GM13977 (cell line): ENCODE results near the gene ZNF273.
A peak's percentile ranks its signal among the peaks of the same experiment; 100 is the strongest.

Experiments used
- DNase-seq: peaks from one replicate; pipeline ENCODE4 v3.0.0; 2012; ENCODE audit warnings: low spot score
- CTCF ChIP-seq: IDR thresholded peaks from 2 replicates; pipeline ENCODE4 v1.5.1; 2012; ENCODE audit warnings: mild to moderate bottlenecking, control low read depth; ENCODE audit not compliant: insufficient read depth; ENCODE audit errors: extremely low read depth, missing control alignments
- in situ Hi-C: fragments of 300-500 bp; cut with MboI; formaldehyde crosslinking; loops from one replicate; pipeline ENCODE4 v1.12.0; 2022; ENCODE audit warnings: low sequenced_read_pairs, low pct_unique_long_range_greater_than_20kb, mixed read lengths, inconsistent platforms; ENCODE audit not compliant: unreplicated experiment

The ZNF273 gene

GRCh38 chr7:64868499-64868898, 34.6 kb upstream of the ZNF273 start:
- in situ Hi-C loops, result no loop called here
- no peak for TF ChIP-seq CTCF

GRCh38 chr7:64869121-64869725, 33.9 kb upstream of the ZNF273 start:
- DNase-seq, result no peak
- no peak for TF ChIP-seq CTCF
- in situ Hi-C loops, result no loop called here

More at GRCh38 chr7:64868499-64868898, 34.6 kb upstream of the ZNF273 start:
- no peak for DNase-seq

- DNase-seq, result no peak
- no peak for TF ChIP-seq CTCF
- in situ Hi-C loops, result no loop called here
These were observed 33.0 kb upstream of the ZNF273 start for GRCh38 chr7:64869912-64870562.

GRCh38 chr7:64870656-64871055, 32.4 kb upstream of the ZNF273 start:
- peak; percentile 14 for DNase-seq
- in situ Hi-C loops, result no loop called here
- TF ChIP-seq CTCF, result no peak

GRCh38 chr7:64871761-64872160, 31.3 kb upstream of the ZNF273 start:
- in situ Hi-C loops, result no loop called here
- TF ChIP-seq CTCF, result no peak
- no peak for DNase-seq

- TF ChIP-seq CTCF, result no peak
- no peak for DNase-seq
- in situ Hi-C loops, result no loop called here
These were observed 30.5 kb upstream of the ZNF273 start for GRCh38 chr7:64872351-64873154.
